ENCODE data around the gene MRPL50.

The MRPL50 gene

GRCh38 chr9:101398068-101398929, at the start of gene MRPL50, which contains the start of gene ZNF189:
Gene MRPL50 (minus strand): TSS chr9:101398618. CDS start chr9:101398592, 26 bp downstream.
Gene ZNF189 (plus strand): TSS chr9:101398851. CDS start chr9:101399157, 306 bp downstream.
- peak; percentile 100 for DNase-seq

- no peak for DNase-seq
Measured at GRCh38 chr9:101446732-101447131, 48.3 kb upstream of the MRPL50 start.

DNA sequence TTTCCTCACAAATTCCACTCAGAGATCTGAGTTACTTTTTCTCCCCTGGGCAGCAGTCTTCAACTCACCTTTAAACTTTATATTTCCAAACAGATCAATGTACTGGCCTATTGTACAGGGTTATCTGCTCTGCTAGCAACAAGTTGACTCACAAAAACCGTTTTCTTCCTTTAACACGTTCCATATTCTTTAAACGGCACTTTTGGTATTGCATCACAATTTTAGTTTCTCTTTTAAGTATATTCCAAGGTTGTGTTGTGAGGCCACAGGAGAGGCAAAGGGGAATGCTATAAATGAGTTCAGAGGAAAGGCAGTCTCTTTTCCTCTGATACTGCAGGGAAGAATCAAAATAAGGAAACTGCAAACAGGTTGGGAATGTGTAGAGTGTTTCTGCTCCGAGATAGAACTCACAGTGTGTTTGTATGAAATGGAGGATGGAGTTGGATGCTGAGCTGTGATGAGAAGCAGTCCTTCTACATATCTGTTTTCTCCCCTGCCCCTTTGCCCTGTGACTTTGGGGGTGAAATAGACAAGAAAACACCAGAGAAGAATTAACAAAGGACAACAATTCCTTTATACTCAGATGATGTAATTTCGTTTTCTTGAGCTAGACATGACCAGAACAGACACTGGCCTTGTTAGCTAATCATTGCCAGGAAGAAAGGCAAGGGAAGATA, 47.1 kb upstream of the MRPL50 start:
- no peak for DNase-seq

DNA sequence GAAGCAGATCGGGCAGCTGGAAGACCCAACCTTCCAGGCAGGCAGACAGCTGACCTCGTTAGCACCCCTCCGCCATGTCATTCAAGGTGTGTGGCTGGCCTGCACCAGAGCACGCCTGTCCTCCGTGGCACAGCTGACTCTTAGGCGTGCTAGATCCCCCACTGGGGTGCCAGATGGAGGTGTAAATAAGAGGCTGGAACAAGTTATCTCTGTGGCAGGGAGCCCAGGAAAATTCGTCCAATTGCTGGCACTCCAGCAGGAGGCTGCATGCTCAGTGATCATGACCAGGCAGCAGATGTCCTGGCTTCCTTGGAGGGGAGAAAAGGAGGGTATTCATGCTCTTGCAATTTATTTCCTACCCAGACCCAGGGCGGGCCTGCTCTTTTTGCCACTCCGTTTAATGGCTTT, 45.0 kb upstream of the MRPL50 start:
- peak; percentile 40 for DNase-seq

DNA sequence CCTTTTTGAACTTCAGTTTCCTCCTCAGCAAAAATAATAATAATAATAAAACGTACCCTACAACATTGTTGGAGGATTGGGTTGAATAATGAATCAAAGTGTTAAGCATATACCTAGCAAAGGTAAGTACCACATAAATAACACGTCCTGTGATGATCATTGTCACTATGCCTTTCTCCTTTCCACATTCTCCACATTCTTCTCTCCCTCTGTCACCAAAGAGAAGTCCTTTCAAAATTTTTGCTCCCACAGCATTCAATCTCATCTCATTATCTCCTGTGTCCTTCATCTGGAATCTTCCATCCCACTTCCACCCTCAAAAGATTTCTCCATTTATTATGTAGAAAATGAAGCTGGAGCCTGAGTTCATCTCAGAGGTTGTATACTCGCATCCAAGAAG, 44.3 kb upstream of the MRPL50 start:
- no peak for DNase-seq

DNA sequence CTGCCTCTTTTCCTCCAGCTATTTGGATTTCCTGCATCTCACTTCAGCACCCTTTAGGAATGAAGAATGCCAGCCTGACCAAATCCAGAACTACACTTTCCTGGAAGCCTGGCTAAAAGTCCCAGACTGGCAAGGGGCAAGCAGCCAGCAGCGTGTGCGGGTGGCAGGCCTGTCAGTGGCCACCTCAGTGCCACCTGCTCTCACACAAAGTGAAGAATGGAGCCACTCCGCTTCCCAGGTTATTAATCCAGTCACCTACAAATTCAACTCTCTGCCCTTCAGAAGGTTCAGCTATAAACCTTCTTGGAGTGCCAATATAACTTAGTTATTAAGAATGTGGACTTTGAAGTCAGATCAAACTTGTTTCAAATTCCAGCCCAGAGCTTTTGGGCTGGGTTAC, 43.9 kb upstream of the MRPL50 start:
- DNase-seq: no peak

- DNase-seq: no peak
Measured at GRCh38 chr9:101440714-101441230, 42.4 kb upstream of the MRPL50 start.

DNA sequence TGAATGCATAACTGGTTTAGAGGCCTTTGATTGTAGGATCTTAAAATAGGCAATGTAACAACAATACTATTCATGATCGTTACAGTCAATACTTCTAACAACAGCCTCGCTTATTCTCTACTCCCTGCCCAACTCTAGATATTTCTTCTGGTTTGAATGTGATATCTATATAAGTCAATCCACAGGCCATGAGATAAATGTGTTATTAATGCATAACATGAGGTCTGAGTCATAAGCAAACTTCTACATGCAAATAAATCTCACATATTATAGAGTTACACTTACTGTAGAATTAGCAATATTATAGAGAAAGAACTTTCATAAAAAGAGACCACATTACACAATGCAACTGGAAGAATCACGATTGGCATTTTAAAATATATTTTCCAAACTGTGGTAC, 40.1 kb upstream of the MRPL50 start:
- DNase-seq: no peak

DNA sequence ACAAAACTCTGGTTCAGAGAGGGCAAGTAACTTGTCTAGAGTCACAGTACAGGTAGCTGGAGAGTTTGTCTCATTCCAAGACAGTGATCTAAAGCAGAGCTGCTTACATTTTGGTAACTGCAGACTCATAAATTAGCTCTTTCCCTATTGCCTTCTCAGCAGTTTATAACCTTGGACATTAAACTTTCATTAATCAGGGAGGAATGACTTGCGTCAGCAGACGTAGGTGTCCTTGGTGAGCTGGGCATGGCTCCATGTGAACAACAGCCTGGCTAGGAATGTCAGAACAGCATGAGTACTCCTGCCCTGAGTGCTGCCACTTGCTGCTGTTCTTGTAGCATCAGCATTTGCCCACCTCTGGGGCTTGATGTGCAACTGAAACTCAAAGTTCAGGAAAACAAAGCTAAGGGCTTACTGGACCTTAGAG, 39.4 kb upstream of the MRPL50 start:
- no peak for DNase-seq

DNA sequence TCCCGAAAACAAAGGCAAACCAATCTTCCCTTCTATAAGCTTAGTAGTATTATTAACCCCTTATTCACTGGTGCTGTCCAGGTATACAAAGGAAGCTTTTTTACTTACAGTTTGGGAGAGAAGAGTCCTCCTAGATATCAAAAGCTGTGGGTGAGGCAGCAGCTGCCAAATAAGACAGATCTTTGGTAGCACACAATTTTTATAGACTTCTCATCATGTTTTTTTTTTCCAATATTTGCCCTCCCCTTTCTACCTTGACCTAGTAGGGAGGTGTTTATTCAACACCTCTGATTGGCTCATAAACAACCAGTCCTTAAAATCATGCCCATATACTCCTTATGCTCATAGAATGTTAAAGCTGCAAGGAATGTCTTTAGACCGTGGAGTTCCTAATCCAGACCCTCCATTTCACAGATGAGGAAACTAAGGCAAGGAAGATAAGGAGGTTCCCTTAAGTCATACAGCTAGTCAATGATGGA, 37.2 kb upstream of the MRPL50 start, which contains the start of gene ALDOB:
Gene ALDOB, minus strand, starts transcription at position 174 of the 479 bp plus-strand sequence. CDS start 4,887 bp downstream, outside the sequence.
- no peak for DNase-seq

DNA sequence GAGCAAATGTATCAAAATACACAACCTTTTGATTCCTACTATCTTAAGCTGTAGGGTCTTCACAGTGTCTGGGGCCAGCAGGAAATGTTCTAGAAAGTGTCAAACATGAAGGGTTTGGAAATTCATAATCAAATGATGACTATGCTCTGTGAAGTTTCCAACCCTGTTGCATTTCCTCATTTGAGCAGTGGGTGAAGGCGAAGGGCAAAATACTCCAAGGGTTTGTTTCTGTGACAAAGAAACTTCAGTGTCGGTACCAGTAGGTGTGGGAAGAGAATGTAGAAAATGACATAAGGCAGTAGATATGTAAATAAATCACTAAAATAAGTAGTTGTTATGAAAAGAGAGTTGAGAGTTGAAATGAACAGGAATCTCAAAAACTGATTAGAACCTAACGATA, 36.6 kb upstream of the MRPL50 start:
- DNase-seq: no peak

GRCh38 chr9:101433229-101433628, 34.8 kb upstream of the MRPL50 start:
- no peak for DNase-seq

GRCh38 chr9:101432740-101433139, 34.3 kb upstream of the MRPL50 start:
- no peak for DNase-seq

GRCh38 chr9:101432171-101432570, 33.8 kb upstream of the MRPL50 start:
- no peak for DNase-seq

- no peak for DNase-seq
Measured at GRCh38 chr9:101429736-101430135, 31.3 kb upstream of the MRPL50 start.

GRCh38 chr9:101428909-101429308, 30.5 kb upstream of the MRPL50 start:
- no peak for DNase-seq

- DNase-seq: no peak
Measured at GRCh38 chr9:101427957-101428655, 29.7 kb upstream of the MRPL50 start.

DNA sequence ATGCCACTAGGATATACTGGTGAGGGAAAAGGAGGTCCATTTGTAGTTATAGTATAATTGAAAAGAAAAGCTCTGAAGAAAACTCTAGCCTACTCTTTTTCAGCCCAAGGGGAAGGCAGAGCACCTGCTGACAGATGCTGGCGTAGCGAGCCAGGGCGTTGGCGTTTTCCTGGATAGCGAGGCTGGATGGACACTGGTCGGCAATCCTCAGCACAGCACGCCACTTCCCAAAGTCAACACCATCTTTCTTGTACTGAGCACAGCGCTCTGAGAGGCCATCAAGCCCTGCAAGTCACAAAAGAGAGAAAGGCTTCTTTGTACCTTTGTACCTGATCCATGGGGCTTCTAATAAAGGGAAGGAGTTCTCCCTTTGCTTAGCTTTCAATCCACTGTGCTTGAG, 28.9 kb upstream of the MRPL50 start:
- no peak for DNase-seq

- no peak for DNase-seq
Measured at GRCh38 chr9:101421653-101422065, 23.2 kb upstream of the MRPL50 start.

GRCh38 chr9:101419863-101420262, 21.4 kb upstream of the MRPL50 start:
- no peak for DNase-seq

- no peak for DNase-seq
Measured at GRCh38 chr9:101418518-101419430, 20.4 kb upstream of the MRPL50 start.

GRCh38 chr9:101417977-101418376, 19.6 kb upstream of the MRPL50 start:
- no peak for DNase-seq

Measured in femur (tissue), 1 donor.